GM19351 (cell line): ENCODE results near the gene ABCB7.
"Not testable (repeated sequence)": the region's sequence is repeated elsewhere in the genome, so short reads cannot be mapped to it uniquely, and the experiment has no call there.

Source experiments
- ATAC-seq: cut with Tn5 transposase; IDR thresholded peaks from one replicate; pipeline ENCODE4 v1.9.1; 2021; ENCODE audit warnings: mild to moderate bottlenecking, moderate library complexity; ENCODE audit not compliant: unreplicated experiment

Gene ABCB7

GRCh38 chrX:75106772-75107171 is 49.3 kb downstream of the ABCB7 start:
- no peak for ATAC-seq

GRCh38 chrX:75096331-75096730 is 59.8 kb downstream of the ABCB7 start:
- ATAC-seq = no peak

- ATAC-seq = no peak
These were observed 69.3 kb downstream of the ABCB7 start for GRCh38 chrX:75086731-75087195.

- no peak for ATAC-seq
These were observed 71.3 kb downstream of the ABCB7 start for GRCh38 chrX:75084757-75085156.

GRCh38 chrX:75076429-75076828 is 79.7 kb downstream of the ABCB7 start:
- ATAC-seq = no peak

DNA sequence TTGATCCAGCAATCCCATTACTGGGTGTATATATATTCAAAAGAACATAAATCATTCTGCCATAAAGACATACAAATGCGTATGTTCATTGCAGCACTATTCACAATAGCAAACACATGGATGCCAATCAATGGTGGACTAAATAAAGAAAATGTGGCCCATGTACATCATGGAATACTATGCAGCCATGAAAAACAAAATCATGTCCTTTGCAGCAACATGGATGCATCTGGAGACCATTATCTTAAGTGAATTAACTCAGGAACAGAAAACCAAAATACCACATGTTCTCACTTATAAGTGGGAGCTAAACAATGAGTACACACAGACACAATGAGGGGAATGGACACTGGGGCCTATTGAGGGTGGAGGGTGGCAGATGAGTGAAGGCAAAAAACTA is 81.6 kb downstream of the ABCB7 start:
- no peak for ATAC-seq

DNA sequence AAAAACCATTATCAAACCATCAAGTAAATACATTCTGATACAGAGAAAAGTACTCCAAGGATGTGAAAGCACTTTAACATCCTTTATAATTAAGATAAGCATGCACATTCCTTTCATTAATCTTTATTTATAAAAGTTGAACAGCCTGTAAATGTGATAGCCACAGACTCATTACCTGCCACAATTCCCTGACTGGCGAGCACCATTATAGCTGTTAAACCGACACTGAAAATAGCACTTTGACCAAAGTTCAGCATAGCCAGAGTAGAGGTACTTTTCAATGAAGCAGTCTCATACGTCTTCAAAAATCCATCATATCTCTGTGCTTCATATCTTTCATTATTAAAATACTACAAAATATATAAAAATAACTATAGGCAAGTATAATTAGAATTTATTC is 84.7 kb downstream of the ABCB7 start:
- ATAC-seq = no peak

GRCh38 chrX:75067931-75068330 is 88.2 kb downstream of the ABCB7 start:
- ATAC-seq = no peak

DNA sequence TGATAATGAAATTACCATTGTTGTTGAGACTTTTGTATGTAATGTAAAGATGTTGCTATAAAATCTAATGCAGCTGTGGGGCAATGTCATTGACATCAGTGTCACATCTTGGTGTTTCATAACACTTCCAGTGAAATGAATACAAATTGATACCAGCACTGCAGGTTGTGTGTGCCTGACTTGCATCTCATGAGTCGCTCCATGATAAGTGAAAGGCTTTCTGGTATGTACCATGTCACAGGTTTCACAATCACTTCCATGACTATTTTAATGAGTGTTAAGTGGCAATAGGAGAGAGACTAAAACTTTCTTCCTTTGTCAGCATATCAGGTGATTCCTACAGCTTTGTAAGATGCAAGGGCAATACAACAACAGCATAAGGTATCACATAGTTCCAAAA is 94.4 kb downstream of the ABCB7 start:
- no peak for ATAC-seq

DNA sequence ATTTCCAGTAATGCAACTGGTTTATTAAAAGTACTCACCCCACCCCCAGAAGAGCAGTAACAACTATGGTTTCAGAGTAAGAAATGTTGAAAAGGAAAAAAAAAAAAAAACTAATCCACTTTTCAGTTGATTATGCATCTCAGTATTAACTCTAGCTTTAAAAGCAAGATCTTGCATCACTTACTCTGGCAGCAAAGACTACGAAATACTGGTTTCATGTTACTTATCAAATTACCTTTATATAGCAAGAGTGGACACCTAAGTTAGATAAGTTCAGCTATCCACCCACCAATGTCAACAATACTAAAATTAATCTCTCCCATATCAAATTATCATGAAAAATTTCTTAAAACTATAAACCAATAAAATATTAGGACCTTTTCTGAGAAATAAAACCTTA is 105.0 kb downstream of the ABCB7 start:
- no peak for ATAC-seq

DNA sequence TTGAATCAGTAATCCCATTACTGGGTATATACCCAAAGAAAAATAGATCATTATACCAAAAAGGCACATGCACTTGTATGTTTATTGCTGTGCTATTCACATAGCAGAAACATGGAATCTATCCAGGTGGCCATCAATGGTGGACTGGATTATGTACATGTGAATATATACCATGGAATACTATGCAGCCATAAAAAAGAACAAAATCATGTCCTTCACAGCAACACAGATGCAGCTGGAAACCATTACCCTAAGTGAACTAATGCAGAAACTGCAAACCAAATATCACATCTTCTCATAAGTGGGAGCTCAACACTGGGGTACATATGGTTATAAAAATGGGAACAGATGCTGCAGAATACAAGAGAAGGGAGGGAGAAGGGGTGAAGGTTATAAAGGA is 110.7 kb downstream of the ABCB7 start:
- ATAC-seq = no peak

GRCh38 chrX:75044142-75044541 is 111.9 kb downstream of the ABCB7 start:
- ATAC-seq = not testable (repeated sequence)

- no peak for ATAC-seq
These were observed 117.2 kb downstream of the ABCB7 start for GRCh38 chrX:75038925-75039324.
